ENCODE results near the gene TCOF1.

DNA sequence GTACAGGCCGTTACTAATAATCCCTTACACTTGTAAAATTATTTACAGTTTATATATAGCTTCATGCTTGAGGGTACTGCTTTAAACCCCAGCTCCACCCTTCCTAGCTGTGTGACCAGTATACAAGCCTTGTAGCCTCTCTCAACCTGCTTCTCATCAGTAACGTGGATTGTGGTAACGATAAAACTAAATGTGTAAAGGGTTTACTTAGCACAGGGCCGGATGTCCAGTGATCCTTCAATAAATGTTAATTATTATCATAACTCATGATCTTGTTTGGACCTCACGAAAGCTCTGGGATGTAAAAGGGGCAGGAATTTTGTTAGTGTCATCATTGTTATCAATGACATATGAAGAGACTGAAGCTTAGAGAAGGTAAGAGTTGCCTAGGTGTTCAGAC, 47.3 kb upstream of the TCOF1 start:
- no peak for TF ChIP-seq EZH2phosphoT487 (IDR thresholded peaks at IDR 0.05; ENCODE audit: unreplicated experiment)
- TF ChIP-seq POLR2AphosphoS5 (IDR thresholded peaks at IDR 0.05; ENCODE audit: low read depth), result no peak
- TF ChIP-seq, protein P1, sequence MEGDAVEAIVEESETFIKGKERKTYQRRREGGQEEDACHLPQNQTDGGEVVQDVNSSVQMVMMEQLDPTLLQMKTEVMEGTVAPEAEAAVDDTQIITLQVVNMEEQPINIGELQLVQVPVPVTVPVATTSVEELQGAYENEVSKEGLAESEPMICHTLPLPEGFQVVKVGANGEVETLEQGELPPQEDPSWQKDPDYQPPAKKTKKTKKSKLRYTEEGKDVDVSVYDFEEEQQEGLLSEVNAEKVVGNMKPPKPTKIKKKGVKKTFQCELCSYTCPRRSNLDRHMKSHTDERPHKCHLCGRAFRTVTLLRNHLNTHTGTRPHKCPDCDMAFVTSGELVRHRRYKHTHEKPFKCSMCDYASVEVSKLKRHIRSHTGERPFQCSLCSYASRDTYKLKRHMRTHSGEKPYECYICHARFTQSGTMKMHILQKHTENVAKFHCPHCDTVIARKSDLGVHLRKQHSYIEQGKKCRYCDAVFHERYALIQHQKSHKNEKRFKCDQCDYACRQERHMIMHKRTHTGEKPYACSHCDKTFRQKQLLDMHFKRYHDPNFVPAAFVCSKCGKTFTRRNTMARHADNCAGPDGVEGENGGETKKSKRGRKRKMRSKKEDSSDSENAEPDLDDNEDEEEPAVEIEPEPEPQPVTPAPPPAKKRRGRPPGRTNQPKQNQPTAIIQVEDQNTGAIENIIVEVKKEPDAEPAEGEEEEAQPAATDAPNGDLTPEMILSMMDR (conservative IDR thresholded peaks at IDR 0.05; ENCODE audit: low read depth in 2 of 2), result no peak
- TF ChIP-seq, protein P2, sequence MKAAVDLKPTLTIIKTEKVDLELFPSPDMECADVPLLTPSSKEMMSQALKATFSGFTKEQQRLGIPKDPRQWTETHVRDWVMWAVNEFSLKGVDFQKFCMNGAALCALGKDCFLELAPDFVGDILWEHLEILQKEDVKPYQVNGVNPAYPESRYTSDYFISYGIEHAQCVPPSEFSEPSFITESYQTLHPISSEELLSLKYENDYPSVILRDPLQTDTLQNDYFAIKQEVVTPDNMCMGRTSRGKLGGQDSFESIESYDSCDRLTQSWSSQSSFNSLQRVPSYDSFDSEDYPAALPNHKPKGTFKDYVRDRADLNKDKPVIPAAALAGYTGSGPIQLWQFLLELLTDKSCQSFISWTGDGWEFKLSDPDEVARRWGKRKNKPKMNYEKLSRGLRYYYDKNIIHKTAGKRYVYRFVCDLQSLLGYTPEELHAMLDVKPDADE (IDR thresholded peaks at IDR 0.05), result no peak
- no peak for TF ChIP-seq EZH2 (IDR thresholded peaks at IDR 0.05; ENCODE audit: low read depth, unreplicated experiment)

All from GM23338 (cell line).